ENCODE measurements around the gene BEND6. TPM values are rescaled to one million over a fixed set of nuclear protein-coding genes. Genes with fewer than 3 reads are reported as not detected.

BEND6 gene
- polyA plus RNA-seq, 12 donors, result 0.15 to 3.8 (median 0.48) TPM; not detected in 2

GRCh38 chr6:56940463-56940862 lies 14.4 kb upstream of the BEND6 start:
- no peak for DNase-seq

- DNase-seq, result no peak
These were observed 13.9 kb upstream of the BEND6 start for GRCh38 chr6:56940977-56941376.

GRCh38 chr6:56944661-56945060 lies 10.2 kb upstream of the BEND6 start:
- DNase-seq, result no peak

GRCh38 chr6:56946368-56946767 lies 8.5 kb upstream of the BEND6 start:
- no peak for DNase-seq

- no peak for DNase-seq
These were observed 7.0 kb upstream of the BEND6 start for GRCh38 chr6:56947924-56948323.

- DNase-seq, result no peak
These were observed 5.6 kb upstream of the BEND6 start for GRCh38 chr6:56949265-56949664.

- DNase-seq, result no peak
These were observed 4.9 kb upstream of the BEND6 start for GRCh38 chr6:56949925-56950495.

GRCh38 chr6:56951049-56951831 lies 3.7 kb upstream of the BEND6 start:
- DNase-seq, result no peak

GRCh38 chr6:56953597-56954402 lies 1.1 kb upstream of the BEND6 start:
- DNase-seq, result peak; percentile 8

- peak; percentile 43 for DNase-seq
These were observed 556 bp downstream of the BEND6 start for GRCh38 chr6:56955171-56956155.

GRCh38 chr6:56956491-56956890 lies 1.6 kb downstream of the BEND6 start:
- DNase-seq, result no peak

- no peak for DNase-seq
These were observed 2.9 kb downstream of the BEND6 start for GRCh38 chr6:56957856-56958255.

GRCh38 chr6:56958481-56958880 lies 3.6 kb downstream of the BEND6 start:
- DNase-seq, result no peak

GRCh38 chr6:56959094-56959493 lies 4.2 kb downstream of the BEND6 start:
- no peak for DNase-seq

- DNase-seq, result no peak
These were observed 5.0 kb downstream of the BEND6 start for GRCh38 chr6:56959938-56960337.

- no peak for DNase-seq
These were observed 6.2 kb downstream of the BEND6 start for GRCh38 chr6:56961151-56961550.

GRCh38 chr6:56962441-56962840 lies 7.5 kb downstream of the BEND6 start:
- DNase-seq, result no peak

- DNase-seq, result no peak
These were observed 8.1 kb downstream of the BEND6 start for GRCh38 chr6:56963043-56963442.

- no peak for DNase-seq
These were observed 8.9 kb downstream of the BEND6 start for GRCh38 chr6:56963793-56964192.

- DNase-seq, result no peak
These were observed 10.2 kb downstream of the BEND6 start for GRCh38 chr6:56965126-56965525.

- no peak for DNase-seq
These were observed 15.9 kb downstream of the BEND6 start for GRCh38 chr6:56970849-56971248.

- DNase-seq, result no peak
These were observed 22.3 kb downstream of the BEND6 start for GRCh38 chr6:56977192-56977591.

Data from muscle of arm (tissue), 12 donors.